NCI-H128 (cell line): Measurements from ENCODE around the gene GADD45G.

Source experiments
- DNase-seq: peaks from one replicate; lab custom pipeline; 2025; ENCODE audit not compliant: unreplicated experiment; lab: John Stamatoyannopoulos, UW

The GADD45G gene

DNA sequence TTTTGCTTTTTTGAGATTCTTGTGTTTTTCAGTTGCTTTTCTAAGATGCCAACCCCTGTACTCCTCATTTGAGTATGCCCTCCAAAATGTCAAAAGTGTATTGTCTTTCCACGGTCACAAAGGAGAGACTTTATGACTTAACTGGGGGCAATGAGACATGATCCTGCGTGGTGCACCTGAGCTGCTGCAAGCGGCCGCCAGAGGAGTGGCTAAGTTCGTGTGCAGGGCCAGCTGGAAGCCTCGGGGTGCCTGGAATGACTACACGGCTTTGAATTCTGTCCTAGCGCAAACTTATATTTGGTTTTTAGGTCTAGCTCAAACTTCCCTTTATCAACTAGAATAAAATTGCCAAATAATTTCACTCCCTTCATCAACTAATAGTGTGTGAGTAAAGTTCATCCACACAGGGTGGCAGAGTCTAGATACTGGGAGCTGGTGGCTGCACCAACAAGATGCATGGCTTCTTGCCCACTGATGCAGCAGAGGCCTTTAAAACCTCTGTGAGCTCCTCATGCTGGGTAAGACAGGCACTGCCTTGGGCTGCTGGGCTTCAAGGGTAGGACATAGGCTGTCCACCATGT is 4.7 kb downstream of the GADD45G start:
- no peak for DNase-seq

DNA sequence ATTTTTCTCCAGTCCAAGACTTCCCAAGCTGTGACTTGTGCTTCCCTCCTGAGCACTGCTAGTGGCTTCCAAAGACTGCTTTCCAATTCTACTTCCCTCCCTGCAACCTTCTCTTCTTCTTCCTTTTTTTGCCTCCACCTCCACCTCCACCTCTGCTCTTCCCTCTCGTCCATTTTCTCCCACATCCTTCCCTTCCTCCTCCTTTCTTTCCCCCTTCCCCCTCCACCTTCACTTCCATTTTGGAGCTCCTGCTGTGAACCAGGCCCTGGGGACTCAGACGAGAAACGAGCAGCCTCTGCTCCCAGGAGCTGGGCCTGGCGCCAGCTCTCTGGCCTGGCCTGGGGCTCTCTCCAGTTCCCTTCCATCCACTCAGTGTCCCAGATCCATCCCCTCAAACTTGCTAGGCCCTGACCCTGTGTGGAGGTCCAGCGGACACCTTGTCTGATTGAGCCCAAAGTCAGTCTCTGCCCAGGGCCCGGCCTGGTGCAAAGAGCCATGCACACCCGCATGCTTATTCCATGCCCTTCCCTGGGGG is 5.6 kb downstream of the GADD45G start:
- DNase-seq = no peak

GRCh38 chr9:89611425-89611824 is 6.6 kb downstream of the GADD45G start:
- DNase-seq = no peak

DNA sequence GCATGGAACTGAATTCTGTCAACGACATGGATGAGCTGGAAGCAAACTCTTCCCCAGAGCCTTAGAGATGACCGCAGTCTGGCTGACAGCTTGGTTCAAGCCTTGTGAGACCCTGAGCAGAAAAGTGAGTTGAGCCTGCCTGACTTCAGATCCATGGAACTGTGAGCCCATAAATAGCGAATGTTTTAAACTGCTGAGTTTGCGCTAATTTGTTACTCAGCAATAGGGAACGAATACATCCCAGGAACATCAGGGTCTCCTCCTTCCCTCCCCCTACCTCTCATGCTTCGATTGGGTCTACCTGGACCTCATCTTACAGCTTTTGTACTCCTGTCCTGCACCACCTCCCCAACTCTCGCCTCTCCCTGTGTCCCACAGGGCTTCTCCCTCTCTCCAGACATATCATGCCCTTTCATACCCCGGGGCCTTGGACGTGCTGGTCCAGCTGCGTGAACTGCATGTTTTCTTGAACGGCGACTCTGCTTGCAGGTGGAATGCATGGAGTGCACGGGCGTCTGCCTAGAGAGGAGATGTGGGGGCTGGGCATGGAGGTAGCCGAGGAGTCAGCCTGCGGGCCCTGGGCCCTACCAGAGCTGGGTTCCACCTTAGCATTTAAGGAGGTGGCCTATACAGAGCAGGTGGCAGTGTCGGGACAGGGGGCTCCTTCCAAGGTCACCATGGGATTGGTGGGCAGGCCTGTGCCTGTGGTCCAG is 7.9 kb downstream of the GADD45G start:
- no peak for DNase-seq

DNA sequence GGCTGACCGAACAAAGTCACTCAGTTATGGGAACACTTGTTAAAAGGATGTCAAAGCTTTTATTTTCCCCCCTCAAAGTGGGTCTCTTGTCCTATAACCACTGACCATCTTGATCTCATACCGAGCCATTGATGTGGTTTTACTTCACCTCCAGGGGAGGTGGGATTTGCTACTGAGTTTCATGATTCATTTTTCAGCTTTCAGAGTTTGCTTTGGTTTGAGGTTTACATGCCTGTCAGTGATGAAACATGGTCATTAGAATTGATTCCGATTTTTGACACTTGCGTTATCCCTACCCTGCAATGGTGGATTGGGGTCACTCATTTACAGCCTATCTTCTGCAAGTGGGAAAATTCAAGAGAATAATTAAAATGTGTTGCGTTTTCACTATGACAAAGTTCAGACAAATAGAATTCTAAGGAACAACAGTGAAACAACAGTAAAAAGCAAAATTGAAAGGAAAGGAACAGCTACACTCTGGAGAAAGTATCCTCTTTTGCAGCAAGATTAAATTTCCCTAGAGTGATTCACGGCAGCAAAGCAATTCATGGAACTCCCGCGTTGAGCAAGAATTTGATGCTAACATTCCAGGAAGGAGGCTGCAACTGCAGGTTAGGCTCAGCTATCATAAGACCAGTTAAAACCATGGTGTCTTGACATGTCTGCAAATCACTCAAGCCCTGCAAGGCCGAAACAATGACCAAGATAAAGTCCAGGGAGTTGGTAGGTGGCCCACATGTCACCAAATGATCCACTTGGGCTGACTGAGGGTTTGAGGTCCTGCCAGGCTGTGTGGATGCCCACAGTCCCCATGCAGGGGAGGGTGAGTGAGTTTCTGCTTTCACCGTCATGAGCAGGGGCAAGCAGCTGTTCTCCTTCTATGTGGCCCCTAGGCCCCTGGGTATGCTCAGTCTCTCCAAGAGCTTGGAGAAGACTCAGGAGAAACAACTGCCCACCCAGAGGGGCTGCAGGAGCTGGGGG is 9.4 kb downstream of the GADD45G start:
- no peak for DNase-seq

- DNase-seq = no peak
These were observed 10.8 kb downstream of the GADD45G start for GRCh38 chr9:89615661-89616060.

GRCh38 chr9:89616411-89616810 is 11.6 kb downstream of the GADD45G start:
- DNase-seq = no peak

DNA sequence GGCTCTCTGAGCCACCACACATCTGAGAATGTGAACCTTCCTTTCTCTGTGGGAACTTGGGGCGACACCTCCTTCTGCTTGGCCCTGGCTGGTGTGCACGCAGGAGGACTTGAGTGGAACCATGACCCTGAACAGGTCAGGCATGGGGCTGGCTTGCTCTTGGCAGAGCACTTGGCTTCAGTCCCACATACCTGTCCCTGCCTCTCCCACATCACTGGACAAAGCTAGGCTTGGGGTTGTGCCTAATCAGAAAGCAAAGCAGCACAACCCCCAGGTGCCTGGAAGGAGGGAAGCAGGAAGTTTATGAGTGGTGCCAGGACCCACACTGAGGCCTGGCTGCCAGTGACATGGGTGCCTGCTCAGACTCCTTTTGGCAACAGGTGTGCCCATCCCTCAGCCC is 13.2 kb downstream of the GADD45G start:
- no peak for DNase-seq

DNA sequence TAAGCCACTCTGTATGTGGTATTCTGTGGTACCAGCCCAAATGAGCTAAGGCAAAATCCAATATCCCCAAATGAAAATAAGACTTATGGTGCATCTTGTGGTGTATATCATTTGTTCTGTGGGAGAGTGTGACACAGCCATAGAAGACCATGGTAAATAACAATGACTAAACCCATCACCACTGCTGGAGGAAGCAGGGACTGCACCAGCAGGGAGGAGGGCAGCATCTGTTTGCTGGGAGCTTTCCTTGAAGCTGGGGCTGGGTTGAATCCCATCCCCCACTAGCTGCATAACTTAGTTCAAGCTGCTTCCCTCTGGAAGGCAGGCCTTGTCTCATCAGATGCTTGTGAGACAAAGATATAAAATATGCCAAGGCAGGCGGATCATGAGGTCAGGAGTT is 14.2 kb downstream of the GADD45G start:
- DNase-seq = no peak

- DNase-seq = no peak
These were observed 14.8 kb downstream of the GADD45G start for GRCh38 chr9:89619424-89620138.

DNA sequence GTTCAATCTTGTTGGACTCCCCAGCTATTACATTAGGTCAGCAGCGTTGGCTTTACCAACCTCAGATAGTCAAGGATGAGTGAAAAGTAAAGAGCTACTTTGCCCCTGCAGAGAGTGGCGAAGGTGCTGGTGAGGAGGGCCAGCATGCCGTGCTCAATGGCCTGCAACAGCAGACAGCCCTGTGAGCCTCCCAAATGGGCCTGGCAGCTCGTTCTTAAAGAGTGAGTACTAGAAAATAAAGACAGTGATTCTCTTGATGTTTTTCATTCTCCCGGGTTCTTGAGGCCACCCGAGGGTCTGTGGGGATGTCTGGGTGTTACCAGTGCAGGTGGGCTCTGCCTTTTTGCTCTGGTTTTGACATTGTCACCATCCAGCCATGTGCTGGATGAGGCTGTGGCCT is 16.2 kb downstream of the GADD45G start:
- DNase-seq = no peak

DNA sequence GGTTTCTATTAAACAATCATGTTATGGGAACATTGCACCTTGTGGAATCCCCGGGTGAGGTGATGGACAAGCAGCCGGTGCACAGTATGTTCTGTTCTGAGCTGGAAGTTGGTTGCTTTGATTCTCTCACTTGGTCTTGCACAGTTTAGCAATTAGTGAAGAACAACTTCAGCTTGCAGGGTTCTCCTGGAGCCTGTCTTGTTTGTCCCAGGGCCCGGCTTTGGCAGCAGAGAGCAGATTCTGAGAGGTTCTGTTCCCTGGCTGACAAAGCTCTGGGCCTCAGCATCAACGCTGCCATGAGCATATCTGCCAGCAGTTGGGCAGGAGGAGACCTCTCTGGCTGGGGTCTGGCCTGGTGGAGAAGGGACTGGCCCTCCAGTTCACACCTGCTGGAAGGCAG is 16.9 kb downstream of the GADD45G start:
- DNase-seq = no peak

DNA sequence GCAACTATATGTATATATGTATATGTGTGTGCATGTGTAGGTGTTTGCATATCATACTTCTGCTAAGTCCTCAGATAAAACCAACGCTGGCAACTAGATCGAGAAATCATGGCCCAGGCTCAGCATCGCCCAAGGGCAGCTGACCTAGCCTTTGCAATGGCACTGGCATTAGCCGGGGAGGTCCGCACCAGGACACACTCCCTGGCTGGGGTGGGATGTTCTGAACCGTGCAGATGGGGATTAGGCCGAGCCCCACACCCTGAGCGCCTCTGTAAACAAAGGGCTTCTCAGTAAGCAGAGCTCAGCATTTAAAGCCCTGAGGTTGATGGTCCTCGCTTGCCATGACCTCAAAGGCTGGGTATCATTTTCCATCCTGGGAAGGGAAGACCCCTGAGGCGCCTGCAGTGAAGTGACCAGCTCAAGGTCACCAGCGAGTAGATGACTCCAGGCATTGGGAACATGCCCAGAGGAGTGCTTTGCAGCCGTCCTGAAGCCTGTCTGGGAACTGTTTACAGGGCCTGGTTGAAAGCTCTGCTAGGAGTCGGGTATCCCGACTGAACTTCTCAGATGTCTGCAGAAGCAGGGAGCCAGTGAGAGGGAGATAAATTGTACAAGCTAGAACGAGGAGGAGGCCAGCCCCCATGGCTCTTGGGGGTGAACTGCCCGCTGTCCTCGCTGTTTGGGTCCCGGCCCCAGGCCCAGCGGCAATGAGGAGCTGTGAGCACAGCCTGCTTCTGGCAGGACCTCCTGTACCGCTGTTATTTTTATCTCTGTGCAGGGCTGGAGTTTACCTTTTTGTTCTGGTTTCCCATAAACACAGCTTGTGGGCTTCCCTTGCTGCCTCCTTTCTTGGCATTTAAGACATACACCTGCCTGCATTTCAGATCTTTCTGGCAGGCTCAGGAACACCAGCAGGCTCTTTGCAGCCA is 18.4 kb downstream of the GADD45G start:
- no peak for DNase-seq

DNA sequence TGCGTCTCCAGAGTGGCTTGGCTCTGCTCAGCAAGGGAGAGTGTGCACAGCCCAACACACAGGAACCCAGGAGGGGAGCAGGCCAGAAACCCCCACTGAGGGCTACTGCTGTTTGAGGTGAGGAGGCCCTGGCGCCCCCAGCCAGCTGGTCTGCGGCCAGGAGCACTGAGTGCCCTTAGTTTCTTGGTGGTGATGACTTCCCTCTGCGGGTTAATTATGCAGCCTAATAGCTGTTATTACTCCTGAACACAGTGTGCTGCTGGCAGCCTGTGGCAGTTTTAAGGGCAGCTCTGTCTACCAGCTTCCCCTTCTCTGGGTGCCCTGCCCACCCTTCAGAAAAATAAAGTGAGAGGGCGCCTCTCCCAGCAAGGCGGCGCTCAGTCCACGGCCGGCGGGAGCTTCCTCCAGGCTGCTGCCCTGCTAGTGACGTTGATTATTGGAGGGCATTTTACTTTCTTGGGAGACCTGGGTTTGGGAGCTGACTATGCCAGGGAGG is 19.2 kb downstream of the GADD45G start:
- DNase-seq = no peak

DNA sequence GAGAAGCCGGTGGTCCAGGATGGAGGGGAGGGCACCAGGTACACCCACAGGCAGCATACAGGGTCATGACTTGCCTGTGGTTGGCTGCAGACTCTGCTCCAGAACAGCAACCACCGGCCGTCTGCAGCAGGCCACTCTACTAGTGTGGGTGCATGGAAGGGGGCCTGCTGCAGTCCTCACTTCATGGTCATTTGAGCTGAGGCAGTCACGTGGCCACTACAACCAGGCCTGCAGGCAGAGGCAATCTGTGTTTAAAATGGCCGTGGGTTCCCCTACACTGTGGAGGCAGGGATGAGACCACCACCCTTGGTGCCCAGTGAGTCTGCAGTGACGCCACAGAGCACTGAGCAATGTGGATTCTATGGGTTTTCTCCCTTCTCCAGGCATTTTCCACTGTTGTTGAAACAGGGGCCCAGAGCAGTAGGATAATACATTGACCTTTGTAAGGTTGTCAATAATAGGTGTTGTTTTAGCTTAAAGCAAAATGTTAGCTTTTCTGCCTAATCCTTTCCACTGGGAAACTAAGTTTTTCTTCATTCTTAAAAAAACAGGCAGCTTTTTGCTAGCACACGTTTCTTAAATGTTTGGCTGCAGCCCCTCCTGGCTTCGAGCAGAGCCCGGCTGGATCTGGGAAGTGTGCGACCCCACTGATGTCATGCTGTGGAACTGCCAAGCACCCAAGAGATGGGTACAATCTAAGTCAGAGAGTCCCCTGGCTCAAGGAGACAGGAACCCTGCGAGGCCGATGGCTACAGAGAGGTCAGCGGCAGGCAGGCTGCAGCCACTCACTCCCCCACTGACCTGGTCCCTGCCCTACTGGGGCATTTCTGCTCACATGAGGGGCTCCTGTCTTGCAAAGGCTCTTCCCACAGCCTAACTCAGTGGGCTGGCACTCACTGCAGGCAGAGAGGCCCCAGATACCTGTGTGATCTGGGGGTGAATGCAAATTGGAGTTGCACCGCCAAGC is 21.2 kb downstream of the GADD45G start:
- DNase-seq = no peak

- DNase-seq = no peak
These were observed 22.0 kb downstream of the GADD45G start for GRCh38 chr9:89626741-89627265.

- no peak for DNase-seq
These were observed 23.8 kb downstream of the GADD45G start for GRCh38 chr9:89628601-89629000.
